NOMO-1 treated with dmso at 0.1 percent for 144 hours (cell line): ENCODE data around the gene LDAH.

Experiments
- DNase-seq: peaks from one replicate; lab custom pipeline; 2025; ENCODE audit not compliant: unreplicated experiment; lab: John Stamatoyannopoulos, UW

Gene LDAH

GRCh38 chr2:20781656-20782265 lies 41.1 kb downstream of the LDAH start:
- DNase-seq, result no peak

GRCh38 chr2:20771299-20771698 lies 51.6 kb downstream of the LDAH start:
- no peak for DNase-seq

- DNase-seq, result no peak
These were observed 55.9 kb downstream of the LDAH start for GRCh38 chr2:20766798-20767644.

- DNase-seq, result no peak
These were observed 56.7 kb downstream of the LDAH start for GRCh38 chr2:20766213-20766612.

GRCh38 chr2:20762945-20763683 lies 59.8 kb downstream of the LDAH start:
- DNase-seq, result no peak

GRCh38 chr2:20759487-20759886 lies 63.4 kb downstream of the LDAH start:
- DNase-seq, result no peak

- DNase-seq, result no peak
These were observed 63.9 kb downstream of the LDAH start for GRCh38 chr2:20758997-20759396.

- no peak for DNase-seq
These were observed 65.4 kb downstream of the LDAH start for GRCh38 chr2:20757405-20758090.

- no peak for DNase-seq
These were observed 67.6 kb downstream of the LDAH start for GRCh38 chr2:20755132-20755800.

- no peak for DNase-seq
These were observed 70.6 kb downstream of the LDAH start for GRCh38 chr2:20752293-20752692.

- no peak for DNase-seq
These were observed 75.6 kb downstream of the LDAH start for GRCh38 chr2:20747317-20747716.

- DNase-seq, result no peak
These were observed 76.9 kb downstream of the LDAH start for GRCh38 chr2:20745924-20746555.

- no peak for DNase-seq
These were observed 78.2 kb downstream of the LDAH start for GRCh38 chr2:20744366-20745335.

- no peak for DNase-seq
These were observed 84.1 kb downstream of the LDAH start for GRCh38 chr2:20738772-20739171.

GRCh38 chr2:20737505-20737904 lies 85.4 kb downstream of the LDAH start:
- DNase-seq, result peak; percentile 19

GRCh38 chr2:20728114-20728758 lies 94.7 kb downstream of the LDAH start:
- peak; percentile 2 for DNase-seq

GRCh38 chr2:20726913-20727312 lies 96.0 kb downstream of the LDAH start:
- DNase-seq, result no peak

- no peak for DNase-seq
These were observed 97.1 kb downstream of the LDAH start for GRCh38 chr2:20725782-20726181.
